ENCODE data around the gene NUDT3. TPM values are rescaled to one million over a fixed set of nuclear protein-coding genes. Genes with fewer than 3 reads are reported as not detected.

NUDT3 gene
- 15.5 and 16.7 TPM in 2 replicates for total RNA-seq (2014; rRNA removed; shearing (Covaris generic))

GRCh38 chr6:34392497-34393190, at the start of gene NUDT3:
NUDT3 (minus strand) TSS chr6:34392669; CDS start chr6:34392362, 307 bp downstream.

DNA sequence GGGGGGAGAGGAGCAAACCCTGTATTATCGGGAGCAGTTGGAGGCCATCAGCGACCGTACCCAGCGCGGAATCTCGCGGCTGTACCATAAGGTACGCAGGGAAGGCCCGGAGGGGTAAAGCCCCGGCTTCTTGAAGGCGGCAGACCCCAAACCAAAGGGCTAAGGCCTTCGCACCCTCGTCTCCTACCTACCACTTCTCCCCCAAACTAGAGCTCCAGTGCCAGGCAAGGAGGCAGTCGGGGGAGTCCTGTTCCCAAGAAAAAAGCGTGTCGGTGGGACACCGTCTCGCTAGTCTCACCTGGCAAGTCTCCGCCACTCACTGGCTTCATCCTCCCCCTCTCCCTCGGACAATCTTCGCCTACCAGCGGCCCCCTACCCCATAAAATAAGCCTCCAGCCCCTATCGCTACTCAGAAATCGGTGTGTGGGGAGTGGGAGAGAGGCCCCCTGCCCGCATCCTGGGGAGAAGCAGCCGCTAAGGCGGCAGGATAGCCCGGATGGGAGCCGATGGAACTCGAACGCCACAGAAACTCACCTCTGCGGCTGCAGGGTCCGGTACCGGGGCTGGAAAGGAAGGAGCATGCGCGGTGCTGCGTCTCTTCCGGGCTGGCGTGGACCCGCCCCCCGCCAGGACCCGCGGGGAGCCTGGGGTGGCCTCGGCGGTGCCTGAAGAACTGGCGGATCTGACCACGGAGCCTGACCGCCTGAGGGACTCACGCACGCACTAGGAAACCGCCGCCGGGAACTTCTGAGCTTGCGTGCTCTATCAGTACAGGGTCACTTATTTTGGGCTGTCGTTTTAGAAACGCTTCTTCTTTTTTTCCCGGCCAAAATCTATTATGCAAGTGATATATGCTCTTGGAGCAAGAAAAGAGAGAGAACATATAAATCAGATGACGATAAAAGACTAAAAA, 33.3 kb upstream of the NUDT3 start, which contains the start of gene RPS10:
TSS of gene RPS10 (minus strand) at position 572 of the 913 bp plus-strand sequence. CDS start 848 bp downstream, outside the sequence.

GRCh38 chr6:34248727-34249468, 143.6 kb downstream of the NUDT3 start, which contains the start of gene SMIM29:
SMIM29 (minus strand) TSS chr6:34249006; CDS start chr6:34247791, 1,215 bp downstream.

GRCh38 chr6:34236443-34237315, 155.8 kb downstream of the NUDT3 start, which contains the start of gene HMGA1:
HMGA1 (plus strand) TSS chr6:34236873; CDS start chr6:34240781, 3,908 bp downstream.

Small RNAs within 50 kb of the gene (small RNA-seq; reads per million reads assigned to genes)
- gene MIR6835, result not detected

Other genes with a start within 250 kb of the NUDT3 start
- gene GRM4, start 246.6 kb downstream of the NUDT3 start, total RNA-seq (2014; rRNA removed; shearing (Covaris generic)), result under 0.01 TPM in 1 of 2 replicates, not detected in the other
- 920 and 966 TPM in 2 replicates for gene HMGA1, start 155.8 kb downstream of the NUDT3 start, total RNA-seq (2014; rRNA removed; shearing (Covaris generic))
- 37.3 and 41.8 TPM in 2 replicates for gene SMIM29, start 143.7 kb downstream of the NUDT3 start, total RNA-seq (2014; rRNA removed; shearing (Covaris generic))
- gene RPS10, start 33.4 kb upstream of the NUDT3 start, total RNA-seq (2014; rRNA removed; shearing (Covaris generic)), result 2,312 and 2,554 TPM in 2 replicates
- gene PACSIN1, start 73.4 kb upstream of the NUDT3 start, total RNA-seq (2014; rRNA removed; shearing (Covaris generic)), result 0.04 and 0.05 TPM in 2 replicates
- gene SPDEF, start 163.7 kb upstream of the NUDT3 start, total RNA-seq (2014; rRNA removed; shearing (Covaris generic)), result 0.19 TPM in 1 of 2 replicates, not detected in the other